ENCODE measurements around the gene PLPPR3. TPM values are rescaled to one million over a fixed set of nuclear protein-coding genes. Genes with fewer than 3 reads are reported as not detected.

Gene PLPPR3
- total RNA-seq, 1 donor, result 0.36 TPM

GRCh38 chr19:781800-782184, 40.0 kb downstream of the PLPPR3 start:
- Histone ChIP-seq H3K4me3 (ENCODE audit: insufficient read depth, low read length) (peak overlapping the region; percentile 59), H3K27ac (ENCODE audit: low read depth, low read length) (no peak overlapping the region)
- no peak for TF ChIP-seq CTCF (IDR thresholded peaks at IDR 0.05; ENCODE audit: extremely low read depth, low read depth, low read length)

GRCh38 chr19:780935-781334, 40.8 kb downstream of the PLPPR3 start:
- Histone ChIP-seq H4K20me1 (ENCODE audit: insufficient read depth, low read length) (no peaks in the 10 kb centered on the region), H3K27me3 (ENCODE audit: insufficient read depth, low read length) (no peaks in the 10 kb centered on the region), H2AFZ (ENCODE audit: low read length) (no peak overlapping the region), H3K4me2 (ENCODE audit: insufficient read depth, low read length) (no peak overlapping the region), H3K9me3 (ENCODE audit: low read depth, low read length) (no peaks in the 10 kb centered on the region), H3K27ac (ENCODE audit: low read depth, low read length) (no peak overlapping the region), H3K79me2 (ENCODE audit: insufficient read depth, low read length) (no peaks in the 10 kb centered on the region), H3K4me1 (ENCODE audit: insufficient read depth, low read length) (peaks cover 18% of the 10 kb centered on the region), H3K4me3 (ENCODE audit: insufficient read depth, low read length) (no peak overlapping the region), H3K36me3 (ENCODE audit: insufficient read depth, low read length) (no peaks in the 10 kb centered on the region)
- peak; percentile 26 for DNase-seq (ENCODE audit: insufficient read length, low spot score, missing footprints)
- no peak for TF ChIP-seq CTCF (IDR thresholded peaks at IDR 0.05; ENCODE audit: extremely low read depth, low read depth, low read length)

More at GRCh38 chr19:781800-782184, 40.0 kb downstream of the PLPPR3 start:
- no peaks in the 10 kb centered on the region for H3K36me3 ChIP-seq (ENCODE audit: insufficient read depth, low read length)
- no peaks in the 10 kb centered on the region for H4K20me1 ChIP-seq (ENCODE audit: insufficient read depth, low read length)
- no peaks in the 10 kb centered on the region for H3K79me2 ChIP-seq (ENCODE audit: insufficient read depth, low read length)
- H3K9me3 ChIP-seq (ENCODE audit: low read depth, low read length), result no peaks in the 10 kb centered on the region
- peaks cover 18% of the 10 kb centered on the region for H3K4me1 ChIP-seq (ENCODE audit: insufficient read depth, low read length)
- DNase-seq (ENCODE audit: insufficient read length, low spot score, missing footprints), result no peak
- peak overlapping the region; percentile 80 for H3K4me2 ChIP-seq (ENCODE audit: insufficient read depth, low read length)
- H3K27me3 ChIP-seq (ENCODE audit: insufficient read depth, low read length), result no peaks in the 10 kb centered on the region
- no peak overlapping the region for H2AFZ ChIP-seq (ENCODE audit: low read length)

- peak; percentile 95 for DNase-seq (ENCODE audit: insufficient read length, low spot score, missing footprints)
- TF ChIP-seq CTCF (IDR thresholded peaks at IDR 0.05; ENCODE audit: extremely low read depth, low read depth, low read length), result no peak
- Histone ChIP-seq H4K20me1 (ENCODE audit: insufficient read depth, low read length) (no peaks in the 10 kb centered on the region), H3K36me3 (ENCODE audit: insufficient read depth, low read length) (no peaks in the 10 kb centered on the region), H3K27ac (ENCODE audit: low read depth, low read length) (peak overlapping the region; percentile 79), H3K27me3 (ENCODE audit: insufficient read depth, low read length) (no peaks in the 10 kb centered on the region), H3K4me1 (ENCODE audit: insufficient read depth, low read length) (peaks cover 18% of the 10 kb centered on the region), H3K4me2 (ENCODE audit: insufficient read depth, low read length) (peak overlapping the region; percentile 29), H3K4me3 (ENCODE audit: insufficient read depth, low read length) (peak overlapping the region; percentile 27), H2AFZ (ENCODE audit: low read length) (peak overlapping the region; percentile 90), H3K9me3 (ENCODE audit: low read depth, low read length) (no peaks in the 10 kb centered on the region), H3K79me2 (ENCODE audit: insufficient read depth, low read length) (no peaks in the 10 kb centered on the region)
These were observed 42.7 kb downstream of the PLPPR3 start for GRCh38 chr19:778910-779653.

- Histone ChIP-seq H3K79me2 (ENCODE audit: insufficient read depth, low read length) (no peaks in the 10 kb centered on the region), H3K9me3 (ENCODE audit: low read depth, low read length) (no peaks in the 10 kb centered on the region), H3K27ac (ENCODE audit: low read depth, low read length) (no peak overlapping the region), H3K27me3 (ENCODE audit: insufficient read depth, low read length) (no peaks in the 10 kb centered on the region), H4K20me1 (ENCODE audit: insufficient read depth, low read length) (no peaks in the 10 kb centered on the region), H3K4me1 (ENCODE audit: insufficient read depth, low read length) (peaks cover 4% of the 10 kb centered on the region), H2AFZ (ENCODE audit: low read length) (no peak overlapping the region), H3K4me2 (ENCODE audit: insufficient read depth, low read length) (no peak overlapping the region), H3K36me3 (ENCODE audit: insufficient read depth, low read length) (no peaks in the 10 kb centered on the region), H3K4me3 (ENCODE audit: insufficient read depth, low read length) (no peak overlapping the region)
- peak; percentile 8 for DNase-seq (ENCODE audit: insufficient read length, low spot score, missing footprints)
- TF ChIP-seq CTCF (IDR thresholded peaks at IDR 0.05; ENCODE audit: extremely low read depth, low read depth, low read length), result no peak
These were observed 45.2 kb downstream of the PLPPR3 start for GRCh38 chr19:776549-776948.
